NB4 (cell line): ENCODE measurements around the gene KIF20B.

Source experiments
- DNase-seq: peaks from one replicate; pipeline ENCODE4 v3.0.0; 2010; ENCODE audit warnings: low read depth
- H3K4me3 ChIP-seq: one replicate; pipeline ENCODE4 v1.5.1; 2011; ENCODE audit warnings: mild to moderate bottlenecking, low read depth, low read length, moderate library complexity
- CTCF ChIP-seq: IDR thresholded peaks from one replicate; pipeline ENCODE4 v1.5.1; 2012; ENCODE audit warnings: low read depth, low read length
- MAX ChIP-seq: IDR thresholded peaks from 2 replicates; pipeline ENCODE4 v1.6.1; 2011; ENCODE audit warnings: low read depth, low read length
- MYC ChIP-seq: IDR thresholded peaks from 2 replicates; pipeline ENCODE4 v1.6.1; 2011; ENCODE audit warnings: low read depth, low read length
- POLR2A ChIP-seq: IDR thresholded peaks from 2 replicates; pipeline ENCODE4 v1.6.1; 2011; ENCODE audit warnings: mild to moderate bottlenecking; ENCODE audit not compliant: insufficient read length; ENCODE audit errors: extremely low read depth

KIF20B gene

GRCh38 chr10:89657302-89657701 is 44.1 kb upstream of the KIF20B start:
- TF ChIP-seq MYC: no peak
- no peak for TF ChIP-seq MAX
- TF ChIP-seq CTCF: no peak
- no peak for TF ChIP-seq POLR2A
- no peak for DNase-seq
- no peak overlapping the region for H3K4me3 ChIP-seq

GRCh38 chr10:89659143-89660131 is 42.0 kb upstream of the KIF20B start:
- TF ChIP-seq MAX: no peak
- TF ChIP-seq POLR2A: no peak
- TF ChIP-seq MYC: no peak
- no peak for TF ChIP-seq CTCF
- DNase-seq: no peak
- H3K4me3 ChIP-seq: no peak overlapping the region

GRCh38 chr10:89662596-89662995 is 38.8 kb upstream of the KIF20B start:
- TF ChIP-seq CTCF (no peak), POLR2A (no peak), MYC (no peak), MAX (no peak)
- no peak for DNase-seq
- no peak overlapping the region for H3K4me3 ChIP-seq

GRCh38 chr10:89663144-89663543 is 38.2 kb upstream of the KIF20B start:
- TF ChIP-seq CTCF (no peak), POLR2A (no peak), MYC (no peak), MAX (no peak)
- H3K4me3 ChIP-seq: no peak overlapping the region
- no peak for DNase-seq

GRCh38 chr10:89664203-89664602 is 37.2 kb upstream of the KIF20B start:
- no peak for TF ChIP-seq MYC
- no peak for TF ChIP-seq CTCF
- no peak for TF ChIP-seq POLR2A
- no peak for TF ChIP-seq MAX
- no peak for DNase-seq
- H3K4me3 ChIP-seq: no peak overlapping the region
